ENCODE results near the gene RABL6.

DNA sequence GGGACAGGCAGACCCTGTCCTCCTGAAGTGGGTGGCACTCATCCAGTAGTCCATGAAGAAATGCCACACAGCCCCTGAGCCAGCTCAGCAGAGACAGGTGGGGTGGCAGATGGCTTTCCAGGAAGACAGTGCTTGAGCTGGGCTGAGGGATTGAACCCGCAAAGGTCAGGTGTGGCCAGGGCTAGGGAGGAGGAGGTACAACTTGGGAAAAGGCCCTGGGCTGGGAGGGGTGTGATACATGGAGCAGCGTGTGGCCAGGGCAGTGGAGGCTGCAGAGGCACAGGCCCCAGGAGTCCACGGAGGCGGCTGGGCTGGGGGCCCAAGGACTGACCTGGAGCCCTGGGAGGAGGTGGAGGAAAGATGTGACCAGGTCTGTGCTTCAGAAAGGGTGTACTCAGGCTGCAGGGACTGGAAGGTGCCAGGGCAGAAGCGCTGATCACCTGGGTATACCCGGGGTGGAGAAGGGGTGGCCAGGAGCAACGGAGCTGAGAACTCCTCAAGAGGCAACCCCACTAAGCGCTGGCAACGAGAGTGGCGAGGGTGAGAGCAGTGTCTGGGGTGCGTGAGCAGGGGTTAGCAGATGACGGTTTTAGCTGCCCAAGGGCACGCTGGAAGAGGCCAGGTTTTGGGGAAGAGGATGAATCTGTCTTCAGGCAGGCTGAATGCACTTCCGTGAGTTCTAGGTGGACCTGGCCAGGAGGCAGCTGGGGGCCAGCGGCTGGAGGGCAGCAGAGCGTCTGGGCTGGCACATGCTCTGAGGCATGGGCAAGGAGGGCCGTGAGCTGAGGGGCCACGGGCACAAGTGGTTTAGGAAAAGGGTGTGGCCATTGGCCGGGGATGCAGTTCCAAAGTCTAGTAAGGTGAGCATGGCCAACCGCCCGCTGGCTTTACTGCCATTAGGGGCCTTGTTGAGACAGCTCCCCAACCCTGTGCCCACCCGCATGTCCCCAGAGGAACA, 3.9 kb upstream of the RABL6 start:
- TF ChIP-seq YY1 (IDR thresholded peaks at IDR 0.05; ENCODE audit: insufficient read depth, insufficient read length), result no peak
- no peak for TF ChIP-seq ZNF274 (IDR thresholded peaks at IDR 0.05; ENCODE audit: low read depth, low read length)
- no peak for TF ChIP-seq SUZ12 (IDR thresholded peaks at IDR 0.05; ENCODE audit: extremely low read depth, insufficient read depth, insufficient read length)
